ENCODE measurements around the gene COPS6.

- TF ChIP-seq, protein P1, sequence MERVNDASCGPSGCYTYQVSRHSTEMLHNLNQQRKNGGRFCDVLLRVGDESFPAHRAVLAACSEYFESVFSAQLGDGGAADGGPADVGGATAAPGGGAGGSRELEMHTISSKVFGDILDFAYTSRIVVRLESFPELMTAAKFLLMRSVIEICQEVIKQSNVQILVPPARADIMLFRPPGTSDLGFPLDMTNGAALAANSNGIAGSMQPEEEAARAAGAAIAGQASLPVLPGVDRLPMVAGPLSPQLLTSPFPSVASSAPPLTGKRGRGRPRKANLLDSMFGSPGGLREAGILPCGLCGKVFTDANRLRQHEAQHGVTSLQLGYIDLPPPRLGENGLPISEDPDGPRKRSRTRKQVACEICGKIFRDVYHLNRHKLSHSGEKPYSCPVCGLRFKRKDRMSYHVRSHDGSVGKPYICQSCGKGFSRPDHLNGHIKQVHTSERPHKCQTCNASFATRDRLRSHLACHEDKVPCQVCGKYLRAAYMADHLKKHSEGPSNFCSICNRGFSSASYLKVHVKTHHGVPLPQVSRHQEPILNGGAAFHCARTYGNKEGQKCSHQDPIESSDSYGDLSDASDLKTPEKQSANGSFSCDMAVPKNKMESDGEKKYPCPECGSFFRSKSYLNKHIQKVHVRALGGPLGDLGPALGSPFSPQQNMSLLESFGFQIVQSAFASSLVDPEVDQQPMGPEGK (CRISPR knock-in tag; IDR thresholded peaks at IDR 0.05; ENCODE audit: borderline replicate concordance), result no peak
- no peak for TF ChIP-seq ZNF565 (CRISPR knock-in tag; conservative IDR thresholded peaks at IDR 0.05; ENCODE audit: low read depth)
- no peak for TF ChIP-seq ZFP30 (CRISPR knock-in tag; IDR thresholded peaks at IDR 0.05)
- no peak for TF ChIP-seq ARNTL (CRISPR knock-in tag; IDR thresholded peaks at IDR 0.05; ENCODE audit: borderline replicate concordance, low read depth)
- no peak for TF ChIP-seq POU6F1 (CRISPR knock-in tag; IDR thresholded peaks at IDR 0.05; ENCODE audit: borderline replicate concordance, low read depth)
- TF ChIP-seq TOX (CRISPR knock-in tag; IDR thresholded peaks at IDR 0.05; ENCODE audit: borderline replicate concordance), result no peak
- no peak for TF ChIP-seq BACH2 (CRISPR knock-in tag; IDR thresholded peaks at IDR 0.05; ENCODE audit: borderline replicate concordance)
These were observed 35.8 kb downstream of the COPS6 start for GRCh38 chr7:100124301-100125230.

All from SK-N-SH treated with all-trans-retinoic acid at 6 μM for 48 hours (cell line).